Renal cortex interstitium (tissue), 11 donors: ENCODE results near the gene ILRUN. TPM values are rescaled to one million over a fixed set of nuclear protein-coding genes. Genes with fewer than 3 reads are reported as not detected.
A peak's percentile ranks its signal among the peaks of the same experiment; 100 is the strongest.
"Not testable (repeated sequence)": the region's sequence is repeated elsewhere in the genome, so short reads cannot be mapped to it uniquely, and the experiment has no call there.

Experiments
- DNase-seq, 11 donors: peaks; one replicate each; pipeline ENCODE4 v3.0.0-alpha.2; 2013; ENCODE audit warnings: low read depth in 9 of 11, low spot score in 4 of 11; ENCODE audit errors: extremely low read depth in 1 of 11
- polyA plus RNA-seq, 3 donors: library from polyadenylated mRNA; unstranded; fragments of 120-200 nt; gene quantifications; one replicate each; pipeline ENCODE4 v1.2.1, GENCODE V29; 2013; ENCODE audit not compliant: insufficient read length in 3 of 3

The ILRUN gene
- polyA plus RNA-seq, 3 donors, result 48.5 to 52.2 (median 51.1) TPM

DNA sequence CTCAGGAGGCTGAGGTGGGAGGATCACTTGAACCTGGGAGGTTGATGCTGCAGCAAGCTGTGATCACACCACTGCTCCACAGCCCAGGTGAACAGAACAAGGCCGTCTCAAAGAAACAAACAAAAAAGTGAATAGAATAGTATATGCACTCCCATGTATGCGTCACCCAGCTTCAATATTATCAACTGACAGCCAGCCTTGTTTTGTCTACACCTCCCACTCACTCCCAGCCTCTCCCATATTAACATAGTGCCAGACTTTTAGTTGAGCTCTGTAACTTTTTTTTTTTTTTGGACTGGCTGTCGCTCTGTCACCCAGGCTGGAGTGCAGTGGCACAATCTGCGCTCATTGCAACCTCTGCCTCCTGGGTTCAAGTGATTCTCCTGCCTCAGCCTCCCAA lies 18.1 kb upstream of the ILRUN start:
- no peak for DNase-seq

DNA sequence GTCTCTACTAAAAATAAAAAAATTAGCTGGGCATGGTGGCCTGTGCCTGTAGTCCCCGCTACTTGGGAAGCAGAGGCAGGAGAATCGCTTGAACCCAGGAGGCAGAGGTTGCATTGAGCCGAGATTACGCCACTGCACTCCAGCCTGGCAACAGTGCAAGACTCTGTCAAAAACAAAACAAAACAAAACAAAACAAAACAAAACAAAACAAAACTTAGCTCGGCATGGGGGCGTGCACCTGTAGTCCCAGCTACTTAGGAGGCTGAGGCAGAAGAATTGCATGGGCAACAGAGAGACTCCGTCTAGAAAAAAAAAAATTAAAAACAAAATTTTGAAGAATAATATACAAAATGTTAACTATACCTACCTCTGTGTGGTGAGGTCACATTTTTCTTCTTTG lies 16.3 kb upstream of the ILRUN start:
- not testable (repeated sequence) for DNase-seq

DNA sequence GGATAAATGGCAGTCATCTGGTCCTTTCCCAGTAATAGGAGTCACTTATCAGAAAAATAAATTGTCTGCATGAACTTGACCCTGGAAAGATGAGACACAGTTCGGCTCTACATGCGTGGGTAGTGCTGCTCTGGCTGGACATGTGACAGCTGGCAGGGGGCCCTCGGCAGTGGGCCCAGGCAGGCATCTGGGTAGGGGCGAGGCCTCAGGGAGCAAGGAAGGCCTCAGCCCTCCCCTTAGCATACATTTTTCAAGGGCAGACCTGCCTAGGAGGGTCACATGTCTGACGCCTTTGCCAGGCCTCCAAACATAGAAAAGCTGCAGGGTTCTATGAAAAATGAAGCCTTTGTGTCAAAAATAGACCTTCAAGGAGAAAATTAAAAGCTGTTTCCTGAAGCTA lies 12.8 kb upstream of the ILRUN start:
- DNase-seq, result peak in 3 of 11 donors; percentile 20 to 48 (median 22)

DNA sequence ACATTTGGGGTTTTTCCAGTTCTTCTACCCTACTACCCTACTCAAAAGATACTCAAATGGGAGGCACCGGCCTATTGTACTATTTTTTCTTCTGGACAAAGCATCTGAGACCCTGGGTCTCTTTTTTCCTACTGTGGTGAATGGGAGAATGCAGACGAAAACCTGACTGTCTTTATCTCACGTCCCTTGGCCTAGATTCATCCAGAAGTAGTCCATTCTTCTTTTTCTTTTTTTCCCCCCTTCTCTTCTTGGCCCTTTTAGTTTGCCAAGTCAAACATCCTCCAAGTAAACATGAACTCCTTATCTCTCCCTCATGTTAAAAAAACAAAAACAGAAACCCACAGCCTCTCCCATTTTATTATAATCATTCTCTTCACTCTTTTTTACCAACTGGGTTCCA lies 8.7 kb upstream of the ILRUN start:
- no peak for DNase-seq

DNA sequence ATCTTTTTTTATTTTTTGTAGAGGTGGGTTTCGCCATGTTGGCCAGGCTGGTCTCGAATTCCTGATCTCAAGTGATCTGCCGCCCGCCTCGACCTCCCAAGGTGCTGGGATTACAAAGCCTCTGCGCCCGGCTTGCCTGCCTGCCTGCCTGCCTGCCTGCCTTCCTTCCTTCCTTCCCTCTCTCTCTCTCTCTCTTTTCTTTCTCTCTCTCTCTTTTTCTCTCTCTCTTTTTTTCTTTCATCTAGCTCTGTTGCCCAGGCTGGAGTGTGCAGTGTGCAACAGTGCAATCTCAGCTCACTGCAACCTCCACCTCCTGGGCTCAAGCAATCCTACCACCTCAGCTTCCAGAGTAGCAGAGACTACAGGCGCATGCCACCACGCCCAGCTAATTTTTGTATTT lies 4.6 kb upstream of the ILRUN start:
- no peak for DNase-seq

DNA sequence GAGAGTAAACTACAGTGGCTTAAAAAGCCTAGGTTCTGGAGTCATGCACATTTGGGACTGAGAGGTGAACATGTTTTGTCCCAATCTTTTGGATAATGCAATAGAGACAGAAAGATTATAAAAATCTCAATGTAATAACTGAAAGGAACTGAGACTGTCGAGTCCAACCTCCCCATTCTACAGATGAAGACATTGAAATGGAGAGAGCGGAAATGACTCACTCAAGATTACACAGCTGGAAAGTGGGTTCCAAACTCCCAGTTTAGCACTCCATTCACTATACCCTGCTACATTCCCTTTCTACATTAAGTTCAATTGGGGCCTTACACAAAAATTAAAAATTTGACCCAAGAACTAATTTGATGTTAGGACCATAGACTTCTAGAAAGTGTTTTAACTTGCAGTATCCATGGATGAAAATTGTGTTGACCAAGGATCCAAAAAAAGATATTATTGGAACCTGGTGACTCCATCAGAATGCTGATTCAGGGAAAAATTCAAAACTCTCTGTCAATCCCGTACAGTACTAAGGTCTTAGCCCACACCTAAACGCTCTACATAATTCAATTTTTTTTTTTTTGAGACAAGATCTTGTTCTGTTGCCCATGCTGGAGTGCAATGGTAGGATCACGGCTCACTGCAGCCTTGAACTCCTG lies 1.5 kb upstream of the ILRUN start:
- DNase-seq, result no peak

DNA sequence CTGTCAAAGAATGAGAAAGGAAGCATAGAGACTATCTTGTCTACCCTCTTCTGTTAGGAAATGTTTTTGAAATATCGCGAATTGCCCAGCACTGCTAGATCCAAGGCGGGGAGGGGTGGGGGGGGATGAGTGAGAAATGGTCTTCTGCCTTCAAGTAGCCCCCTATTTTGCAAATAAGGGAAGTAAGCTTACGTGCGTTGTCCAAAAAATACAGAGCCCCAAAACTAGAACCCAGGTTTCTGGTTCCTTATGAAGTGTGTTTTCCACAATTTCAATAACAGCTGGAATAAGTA lies 923 bp upstream of the ILRUN start:
- DNase-seq, result no peak

DNA sequence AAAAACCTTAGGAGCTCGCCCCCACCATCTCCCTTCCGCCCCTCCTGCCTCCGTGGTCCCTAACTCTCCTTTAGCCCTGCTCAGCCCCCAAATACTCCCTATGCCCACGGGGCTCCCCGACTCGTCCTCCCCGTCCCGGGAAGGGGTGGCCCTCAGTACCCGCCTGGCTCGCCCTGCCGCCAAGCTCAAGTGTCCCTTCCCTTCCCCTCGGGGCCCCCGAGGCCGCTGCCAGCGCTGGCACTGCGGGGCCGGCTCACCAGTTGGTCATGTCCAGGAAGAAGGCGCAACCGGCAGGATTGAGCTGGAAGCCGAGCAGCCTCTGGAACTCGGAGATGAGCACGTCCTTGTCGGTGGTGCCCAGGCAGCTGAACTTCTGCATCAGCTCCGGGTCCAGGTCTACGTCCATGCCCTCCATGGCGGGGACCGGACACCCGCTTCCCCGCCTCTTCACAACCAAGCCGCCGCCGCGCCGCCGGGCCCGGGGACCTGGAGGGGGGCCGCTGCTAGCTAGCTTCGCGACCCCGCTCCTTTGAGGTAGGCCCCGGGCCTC lies 303 bp downstream of the ILRUN start:
- peak in 4 of 11 donors; percentile 17 to 42 (median 26) for DNase-seq

DNA sequence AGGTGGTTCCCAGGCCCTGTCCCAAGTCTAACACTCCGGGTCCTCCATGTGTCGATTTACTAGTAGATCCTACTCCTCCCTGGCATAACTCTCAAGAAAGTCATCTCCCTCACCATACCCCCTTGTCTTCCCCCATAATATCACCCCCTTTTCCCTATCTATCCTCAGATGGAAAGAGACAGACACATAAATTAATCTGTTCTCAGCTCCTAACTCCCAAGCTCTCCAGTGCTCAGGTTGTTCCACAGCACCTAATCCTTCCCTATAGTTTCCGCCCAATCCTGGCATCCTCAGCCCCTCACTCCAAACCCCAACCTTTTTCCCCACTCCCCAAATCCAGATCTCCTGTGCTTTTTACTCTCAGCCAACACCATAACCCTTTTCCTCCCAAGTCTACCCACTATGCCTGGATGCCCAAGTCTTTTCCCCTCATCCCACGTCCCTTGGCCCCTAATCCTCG lies 808 bp downstream of the ILRUN start:
- DNase-seq, result no peak

DNA sequence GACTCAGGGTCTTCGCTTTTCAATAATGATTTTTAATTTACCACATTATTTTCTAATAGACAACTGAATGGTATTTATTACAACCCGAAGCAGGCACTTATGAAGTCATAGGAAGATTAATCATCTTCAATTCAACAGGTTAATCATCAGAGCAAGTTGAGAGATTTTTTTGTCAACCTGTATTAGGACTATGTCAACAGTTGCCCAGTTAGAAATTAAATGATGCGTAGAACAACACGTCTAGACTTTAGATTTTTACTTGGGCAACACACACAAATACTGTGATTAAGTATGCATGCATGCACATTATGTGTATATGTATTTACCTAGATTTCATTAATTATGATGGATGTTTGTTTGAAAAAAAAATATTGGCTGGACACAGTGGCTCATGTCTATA lies 4.3 kb downstream of the ILRUN start:
- no peak for DNase-seq

DNA sequence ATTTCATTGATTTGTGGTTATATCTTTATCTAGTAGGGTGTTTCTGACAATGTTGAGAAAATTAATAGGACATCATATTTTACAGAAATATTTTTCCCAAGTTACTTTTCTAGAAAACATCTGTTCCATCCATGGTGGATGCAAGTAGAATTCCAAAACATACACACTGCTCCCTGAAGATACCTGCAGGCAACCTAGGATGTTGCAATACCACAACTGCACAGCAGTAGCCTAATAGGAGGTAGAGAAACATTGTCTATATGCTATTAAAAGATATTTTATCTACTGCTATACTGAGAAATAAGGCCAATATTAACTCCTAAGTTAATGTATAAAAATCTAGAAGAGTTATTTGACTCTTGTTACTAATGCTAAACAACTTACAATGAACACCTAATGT lies 6.8 kb downstream of the ILRUN start:
- DNase-seq, result no peak

DNA sequence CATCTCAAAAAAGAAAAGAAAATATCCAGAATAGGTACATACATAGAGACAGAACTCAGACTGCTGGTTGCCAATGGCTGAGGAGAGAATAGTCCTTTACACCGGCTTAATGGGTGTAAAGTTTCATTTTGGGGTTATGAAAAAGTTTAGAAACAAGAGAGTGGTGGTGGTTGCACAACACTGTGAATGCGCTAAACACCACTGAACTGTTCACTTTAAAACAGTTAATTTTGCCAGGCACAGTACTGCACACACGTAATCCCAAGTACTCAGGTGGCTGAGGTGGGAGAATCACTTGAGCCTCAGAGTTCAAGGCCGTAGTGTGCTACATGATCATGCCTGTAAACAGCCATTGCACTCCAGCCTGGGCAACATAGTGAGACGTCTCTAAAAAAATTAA lies 7.6 kb downstream of the ILRUN start:
- DNase-seq, result no peak

DNA sequence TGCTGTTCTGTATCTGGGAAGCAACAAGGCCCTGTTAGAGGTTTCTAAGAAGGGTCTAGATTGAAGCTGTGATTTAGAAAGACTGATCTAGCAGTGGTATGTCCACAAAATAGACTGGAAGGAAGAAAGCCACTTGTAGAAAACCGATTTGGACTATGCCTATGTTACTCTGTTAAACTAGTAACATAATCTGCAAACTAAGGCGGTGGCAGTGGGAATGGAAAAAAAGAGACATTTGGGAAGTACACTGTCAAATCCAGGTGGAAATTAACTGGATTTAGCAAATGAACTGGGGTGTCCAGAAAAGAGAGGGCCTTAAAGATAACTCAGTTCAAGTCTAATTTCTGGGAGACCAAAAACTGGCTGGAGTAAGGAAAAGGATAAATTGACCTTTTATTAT lies 11.6 kb downstream of the ILRUN start:
- no peak for DNase-seq

DNA sequence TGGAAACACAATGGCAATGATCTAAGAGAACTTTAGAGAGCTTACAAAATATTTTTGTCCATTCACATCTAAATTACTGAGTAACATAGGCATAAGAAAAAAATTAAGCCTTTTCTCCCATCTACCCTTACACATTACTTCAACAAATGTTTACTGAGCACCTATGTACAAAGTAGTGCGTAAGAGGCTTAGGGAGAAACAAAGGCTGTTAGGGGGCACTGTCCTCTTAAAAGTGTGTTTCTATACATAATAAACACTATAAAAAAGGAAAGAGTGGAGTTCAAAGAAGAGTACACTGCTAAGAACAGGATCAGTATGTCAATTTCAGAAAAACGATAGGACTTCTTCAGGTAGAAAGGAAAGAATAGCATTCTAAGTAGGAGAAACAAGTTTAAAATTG lies 12.2 kb downstream of the ILRUN start:
- no peak for DNase-seq

DNA sequence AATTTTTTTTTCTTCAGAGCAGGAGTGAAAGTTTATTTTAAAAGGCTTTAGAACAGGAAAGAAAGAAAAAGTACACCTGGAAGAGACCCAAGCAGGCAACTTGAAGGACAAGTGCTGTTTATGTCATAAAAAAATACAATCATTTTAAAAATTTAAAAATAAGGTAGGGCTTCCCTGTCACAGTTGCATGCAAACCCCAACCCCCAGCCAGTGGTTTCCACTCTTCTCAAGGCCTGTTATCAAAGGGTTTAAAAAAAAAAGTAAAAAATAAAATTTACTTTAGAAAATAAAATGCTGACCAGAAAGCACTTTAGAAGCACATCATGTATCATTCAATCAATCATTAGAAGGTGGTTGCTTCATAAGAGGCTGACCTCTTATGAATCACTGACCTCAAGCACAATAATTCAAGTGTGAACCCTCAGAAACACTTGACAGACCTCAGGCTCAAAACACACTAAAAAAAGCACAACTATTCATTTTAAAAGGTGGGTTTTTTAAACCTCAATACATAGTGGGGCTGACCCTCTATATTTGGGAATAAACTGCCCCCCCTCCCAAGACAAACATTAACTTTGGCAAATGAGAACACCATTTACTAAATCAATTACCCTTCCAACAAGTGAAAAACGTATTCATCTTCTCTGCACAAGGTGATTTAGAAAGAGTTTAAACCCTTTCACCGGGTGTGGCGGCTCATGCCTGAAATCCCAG lies 15.6 kb downstream of the ILRUN start:
- DNase-seq, result no peak

DNA sequence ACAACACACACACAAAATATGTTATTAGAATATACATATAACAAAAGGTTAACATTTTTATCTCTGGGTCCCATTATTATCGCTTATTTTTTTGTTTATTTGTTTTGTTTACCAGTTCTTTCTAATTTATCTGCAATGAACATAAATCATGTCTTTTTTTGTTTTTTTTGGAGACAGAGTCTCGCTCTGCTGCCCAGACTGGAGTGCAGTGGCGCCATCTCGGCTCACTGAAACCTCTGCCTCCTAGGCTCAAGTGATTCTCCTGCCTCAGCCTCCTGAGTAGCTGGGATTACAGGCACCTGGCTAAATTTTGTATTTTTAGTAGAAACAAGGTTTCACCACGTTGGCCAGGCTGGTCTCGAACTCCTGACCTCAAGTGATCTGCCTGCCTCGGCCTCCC lies 16.3 kb downstream of the ILRUN start:
- not testable (repeated sequence) for DNase-seq

DNA sequence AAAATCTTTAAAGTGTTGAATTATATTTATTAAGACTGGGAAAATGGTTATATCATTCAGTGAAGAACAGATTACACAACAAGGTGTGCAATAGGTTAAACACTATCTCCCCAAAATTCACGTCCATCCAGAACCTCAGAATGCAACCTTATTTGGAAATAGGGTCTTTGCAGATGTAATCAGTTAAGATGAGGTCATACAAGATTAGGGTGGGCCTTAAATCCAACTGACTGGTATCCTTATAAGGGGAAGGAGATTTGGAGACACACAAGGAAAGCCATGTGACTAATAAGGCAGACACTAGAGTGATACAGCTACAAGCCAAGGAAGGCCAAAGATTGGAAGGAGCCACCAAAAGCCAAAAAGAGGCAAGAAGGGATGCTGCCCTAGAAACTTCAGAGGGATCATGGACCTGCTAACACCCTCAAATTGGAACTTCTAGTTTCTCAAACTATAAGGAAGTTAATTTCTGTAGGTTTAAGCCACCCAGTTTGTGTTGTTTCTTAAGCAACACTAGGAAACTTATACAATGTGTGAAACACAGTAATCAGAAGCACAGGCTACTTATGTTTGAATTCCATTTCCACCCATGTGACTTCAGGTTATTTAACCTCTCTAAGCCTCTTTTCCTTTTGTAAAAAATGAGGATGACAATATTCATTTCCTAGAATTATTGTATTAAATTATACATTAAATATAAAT lies 16.9 kb downstream of the ILRUN start:
- no peak for DNase-seq

DNA sequence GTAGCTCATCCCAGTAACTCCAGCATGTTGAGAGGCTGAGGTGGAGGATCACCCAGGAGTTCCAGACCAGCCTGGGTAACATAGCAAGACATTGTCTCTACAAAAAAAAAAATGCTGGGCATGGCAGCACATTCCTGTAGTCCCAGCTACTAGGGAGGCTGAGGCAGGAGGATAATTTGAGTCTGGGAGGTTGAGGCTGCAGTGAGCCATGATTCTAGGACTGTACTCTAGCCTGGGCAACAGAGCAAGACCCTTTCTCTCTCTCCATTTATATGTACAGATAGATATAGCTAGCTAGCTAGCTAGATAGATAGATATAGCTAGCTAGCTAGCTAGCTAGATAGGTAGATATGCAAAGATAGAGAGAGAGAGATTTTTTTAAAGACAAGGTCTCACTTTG lies 20.4 kb downstream of the ILRUN start:
- DNase-seq, result no peak

DNA sequence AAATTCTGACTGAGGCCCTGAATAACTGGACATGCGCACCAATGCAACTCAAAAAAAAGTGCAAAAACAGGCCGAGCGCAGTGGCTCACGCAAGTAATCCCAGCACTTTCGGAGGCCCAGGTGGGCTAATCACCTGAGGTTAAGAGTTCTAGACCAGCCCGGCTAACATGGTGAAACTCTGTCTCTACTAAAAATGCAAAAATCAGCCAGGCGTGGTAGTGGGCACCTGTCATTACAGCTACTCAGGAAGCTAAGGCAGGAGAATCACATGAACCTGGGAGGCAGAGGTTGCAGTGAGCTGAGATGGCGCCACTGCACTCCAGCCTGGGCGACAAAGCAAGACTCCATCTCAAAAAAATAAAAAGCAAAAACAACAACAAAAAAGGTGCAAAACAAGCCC lies 21.6 kb downstream of the ILRUN start:
- not testable (repeated sequence) for DNase-seq

DNA sequence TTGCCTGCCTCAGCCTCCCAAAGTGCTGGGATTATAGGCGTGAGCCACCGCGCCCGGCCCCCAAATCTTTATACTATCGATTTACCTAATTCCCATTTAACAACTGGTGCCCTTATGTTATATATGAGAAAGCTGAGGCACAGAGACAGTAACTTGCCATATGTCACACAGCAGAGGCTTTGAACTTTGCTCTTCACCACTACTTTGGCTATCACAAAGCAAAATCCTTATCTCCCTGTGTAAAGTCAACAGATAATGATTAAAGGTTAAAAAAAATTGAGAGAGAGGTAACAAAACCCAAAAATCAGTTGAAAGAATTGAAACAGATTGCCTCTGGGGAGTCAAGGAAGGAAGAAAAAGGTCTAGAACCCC lies 22.3 kb downstream of the ILRUN start:
- DNase-seq, result no peak
